ENCODE measurements around the gene SLIT3.

The SLIT3 gene

GRCh38 chr5:169013208-169013728, 287.7 kb downstream of the SLIT3 start:
- H3K9me3 ChIP-seq = no peaks in the 10 kb centered on the region
- TF ChIP-seq CTCF (IDR thresholded peaks at IDR 0.05; ENCODE audit: low read depth, low read length) = no peak
- no peak overlapping the region for H3K4me3 ChIP-seq (ENCODE audit: low read depth, low read length)
- H3K27me3 ChIP-seq = no peaks in the 10 kb centered on the region
- H3K4me1 ChIP-seq = peaks cover 18% of the 10 kb centered on the region
- no peak for DNase-seq
- no peaks in the 10 kb centered on the region for H3K36me3 ChIP-seq

DNA sequence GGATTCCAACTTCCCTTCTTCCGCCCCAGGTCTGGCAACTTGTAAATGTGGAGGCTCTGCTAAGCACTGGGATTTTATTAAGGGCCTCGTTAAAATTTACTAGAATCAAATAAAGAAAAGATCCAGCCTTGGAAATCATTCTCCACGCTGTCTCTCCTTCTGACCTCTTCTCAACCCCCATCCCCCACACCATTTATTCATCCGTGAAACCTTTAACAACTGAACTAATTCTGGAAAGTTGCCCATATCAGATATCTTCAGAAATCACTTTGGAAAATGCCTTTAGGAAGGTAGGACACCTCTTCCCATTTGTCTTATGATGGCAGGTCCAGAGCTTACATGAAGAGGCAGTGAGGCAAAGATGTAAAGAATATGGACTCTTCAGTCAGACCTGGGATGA, 288.5 kb downstream of the SLIT3 start:
- H3K27me3 ChIP-seq = no peaks in the 10 kb centered on the region
- H3K36me3 ChIP-seq = no peaks in the 10 kb centered on the region
- DNase-seq = no peak
- H3K4me3 ChIP-seq (ENCODE audit: low read depth, low read length) = no peak overlapping the region
- peaks cover 18% of the 10 kb centered on the region for H3K4me1 ChIP-seq
- no peak for TF ChIP-seq CTCF (IDR thresholded peaks at IDR 0.05; ENCODE audit: low read depth, low read length)
- no peaks in the 10 kb centered on the region for H3K9me3 ChIP-seq

DNA sequence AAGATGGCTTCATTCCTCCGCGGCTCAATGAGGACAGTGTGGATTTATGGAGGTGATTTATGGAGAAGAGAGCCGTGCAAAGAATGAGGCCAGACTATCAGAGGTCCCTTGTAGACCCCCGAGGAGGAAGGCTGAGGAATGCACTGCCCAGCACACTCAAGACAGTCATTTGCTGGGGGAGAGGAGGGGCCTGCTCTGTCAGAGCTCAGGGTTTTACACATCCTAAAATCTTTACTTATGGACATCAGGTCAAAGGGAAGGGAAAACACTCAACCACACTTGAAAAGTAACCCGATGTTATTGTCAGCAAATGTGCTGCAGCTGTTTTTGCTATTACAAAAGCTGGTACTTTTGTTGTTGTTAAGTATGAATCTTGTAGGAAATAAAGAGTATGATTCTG, 289.5 kb downstream of the SLIT3 start:
- H3K4me1 ChIP-seq = peaks cover 18% of the 10 kb centered on the region
- no peaks in the 10 kb centered on the region for H3K36me3 ChIP-seq
- no peak for DNase-seq
- no peak overlapping the region for H3K4me3 ChIP-seq (ENCODE audit: low read depth, low read length)
- no peaks in the 10 kb centered on the region for H3K27me3 ChIP-seq
- no peaks in the 10 kb centered on the region for H3K9me3 ChIP-seq
- TF ChIP-seq CTCF (IDR thresholded peaks at IDR 0.05; ENCODE audit: low read depth, low read length) = no peak

DNA sequence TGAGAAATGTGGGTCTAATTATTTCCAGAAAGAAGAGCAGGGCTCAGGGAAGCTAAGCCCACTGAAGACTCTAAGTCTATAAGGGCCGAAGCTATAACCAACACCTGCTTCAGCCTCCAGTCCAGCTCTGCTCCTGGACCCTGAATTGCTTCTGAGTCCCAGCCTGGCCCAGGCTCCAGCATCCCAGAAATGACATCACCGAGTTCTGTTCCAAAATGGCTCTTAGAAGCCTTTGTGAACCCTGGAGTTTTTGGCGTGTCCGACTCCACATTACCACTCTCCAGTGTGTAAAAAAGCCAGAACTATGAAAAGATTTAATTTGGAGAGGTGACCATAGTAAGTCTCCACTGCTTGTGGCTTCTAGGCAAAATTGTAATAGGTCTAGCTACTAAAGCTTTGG, 289.9 kb downstream of the SLIT3 start:
- Histone ChIP-seq H3K9me3 (no peaks in the 10 kb centered on the region), H3K4me3 (ENCODE audit: low read depth, low read length) (no peak overlapping the region), H3K27me3 (no peaks in the 10 kb centered on the region), H3K36me3 (no peaks in the 10 kb centered on the region), H3K4me1 (peaks cover 18% of the 10 kb centered on the region)
- DNase-seq = no peak
- no peak for TF ChIP-seq CTCF (IDR thresholded peaks at IDR 0.05; ENCODE audit: low read depth, low read length)

DNA sequence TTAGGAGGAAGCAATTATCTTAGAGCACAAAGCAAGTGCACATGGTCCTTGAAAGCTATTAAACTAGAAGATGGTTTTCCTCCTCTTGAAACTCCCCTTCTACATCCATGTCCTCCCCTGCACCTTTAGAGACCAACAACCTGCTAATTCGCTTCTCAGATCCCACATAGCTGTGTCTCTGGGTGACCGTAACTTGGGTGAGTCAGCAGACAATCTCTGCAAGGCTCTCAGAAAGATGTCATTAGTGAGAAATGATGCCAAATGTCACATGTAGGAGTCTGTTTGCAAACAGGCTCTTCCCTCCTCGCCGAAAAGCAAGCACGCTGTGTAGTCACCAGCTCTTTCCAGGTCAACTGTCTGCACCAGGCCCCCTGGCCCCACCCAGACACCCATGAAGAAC, 291.8 kb downstream of the SLIT3 start:
- peaks cover 32% of the 10 kb centered on the region for H3K4me1 ChIP-seq
- no peaks in the 10 kb centered on the region for H3K9me3 ChIP-seq
- H3K27me3 ChIP-seq = no peaks in the 10 kb centered on the region
- TF ChIP-seq CTCF (IDR thresholded peaks at IDR 0.05; ENCODE audit: low read depth, low read length) = no peak
- no peaks in the 10 kb centered on the region for H3K36me3 ChIP-seq
- peak; percentile 54 for DNase-seq
- no peak overlapping the region for H3K4me3 ChIP-seq (ENCODE audit: low read depth, low read length)

GRCh38 chr5:169006842-169007790, 293.8 kb downstream of the SLIT3 start:
- no peak for TF ChIP-seq CTCF (IDR thresholded peaks at IDR 0.05; ENCODE audit: low read depth, low read length)
- Histone ChIP-seq H3K27me3 (no peaks in the 10 kb centered on the region), H3K9me3 (no peaks in the 10 kb centered on the region), H3K36me3 (no peaks in the 10 kb centered on the region), H3K4me1 (peaks cover 39% of the 10 kb centered on the region), H3K4me3 (ENCODE audit: low read depth, low read length) (no peak overlapping the region)
- DNase-seq = no peak

Data from BE2C (cell line).